ENCODE measurements around the gene COL2A1. TPM values are rescaled to one million over a fixed set of nuclear protein-coding genes. Genes with fewer than 3 reads are reported as not detected.

Gene COL2A1
- total RNA-seq, 3 donors from 2014 or later = 1.6 to 3.2 TPM; not detected in 1

DNA sequence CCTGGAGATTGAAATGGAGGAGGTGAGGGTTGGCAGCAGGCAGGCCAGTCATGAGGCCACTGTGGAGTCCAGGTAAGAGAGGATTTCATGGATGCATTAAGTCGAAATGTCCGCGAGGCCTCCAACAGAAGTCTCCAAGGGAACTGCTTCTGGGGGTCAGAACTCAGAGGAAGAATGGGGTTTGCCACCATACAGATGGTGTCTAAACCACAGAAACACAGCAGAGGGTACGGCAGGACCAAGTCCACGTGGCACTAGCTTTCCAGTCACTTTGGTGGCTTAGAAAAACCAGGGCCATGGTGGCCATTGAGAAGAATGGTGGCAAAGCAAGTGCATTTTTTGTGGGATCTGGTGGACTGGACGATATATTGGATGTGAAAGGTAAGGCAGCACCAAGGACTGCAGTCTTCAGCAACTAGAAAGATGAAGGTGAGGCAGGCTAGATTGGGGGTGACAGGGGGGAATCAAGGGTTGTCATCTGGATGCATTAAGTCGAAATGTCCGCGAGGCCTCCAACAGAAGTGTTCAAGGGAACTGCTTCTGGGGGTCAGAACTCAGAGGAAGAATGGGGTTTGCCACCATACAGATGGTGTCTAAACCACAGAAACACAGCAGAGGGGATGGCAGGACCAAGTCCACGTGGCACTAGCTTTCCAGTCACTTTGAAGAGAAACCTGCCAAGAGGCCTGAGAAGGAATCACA is 63.4 kb downstream of the COL2A1 start:
- H3K4me1 ChIP-seq = peaks cover 0 to 4% of the 10 kb centered on the region in 2 donors
- no peak overlapping the region for H3K27ac ChIP-seq
- no peak overlapping the region for H3K4me3 ChIP-seq
- no peaks in the 10 kb centered on the region for H3K9me3 ChIP-seq
- DNase-seq (ENCODE audit: low spot score in 2 of 2) = no peak
- TF ChIP-seq POLR2A (IDR thresholded peaks at IDR 0.05) (no peak), POLR2AphosphoS5 (IDR thresholded peaks at IDR 0.05) (no peak)
- TF ChIP-seq, protein P1, sequence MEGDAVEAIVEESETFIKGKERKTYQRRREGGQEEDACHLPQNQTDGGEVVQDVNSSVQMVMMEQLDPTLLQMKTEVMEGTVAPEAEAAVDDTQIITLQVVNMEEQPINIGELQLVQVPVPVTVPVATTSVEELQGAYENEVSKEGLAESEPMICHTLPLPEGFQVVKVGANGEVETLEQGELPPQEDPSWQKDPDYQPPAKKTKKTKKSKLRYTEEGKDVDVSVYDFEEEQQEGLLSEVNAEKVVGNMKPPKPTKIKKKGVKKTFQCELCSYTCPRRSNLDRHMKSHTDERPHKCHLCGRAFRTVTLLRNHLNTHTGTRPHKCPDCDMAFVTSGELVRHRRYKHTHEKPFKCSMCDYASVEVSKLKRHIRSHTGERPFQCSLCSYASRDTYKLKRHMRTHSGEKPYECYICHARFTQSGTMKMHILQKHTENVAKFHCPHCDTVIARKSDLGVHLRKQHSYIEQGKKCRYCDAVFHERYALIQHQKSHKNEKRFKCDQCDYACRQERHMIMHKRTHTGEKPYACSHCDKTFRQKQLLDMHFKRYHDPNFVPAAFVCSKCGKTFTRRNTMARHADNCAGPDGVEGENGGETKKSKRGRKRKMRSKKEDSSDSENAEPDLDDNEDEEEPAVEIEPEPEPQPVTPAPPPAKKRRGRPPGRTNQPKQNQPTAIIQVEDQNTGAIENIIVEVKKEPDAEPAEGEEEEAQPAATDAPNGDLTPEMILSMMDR (IDR thresholded peaks at IDR 0.05) = no peak
- intact Hi-C loops (cut with DNase I; ENCODE audit: low total_unique reads) = loop anchor here (1.0 kb wide), 1 partner anchor 23 kb away; no protein-coding TSS in a partner anchor
- no peaks in the 10 kb centered on the region for H3K36me3 ChIP-seq
- no peaks in the 10 kb centered on the region for H3K27me3 ChIP-seq

DNA sequence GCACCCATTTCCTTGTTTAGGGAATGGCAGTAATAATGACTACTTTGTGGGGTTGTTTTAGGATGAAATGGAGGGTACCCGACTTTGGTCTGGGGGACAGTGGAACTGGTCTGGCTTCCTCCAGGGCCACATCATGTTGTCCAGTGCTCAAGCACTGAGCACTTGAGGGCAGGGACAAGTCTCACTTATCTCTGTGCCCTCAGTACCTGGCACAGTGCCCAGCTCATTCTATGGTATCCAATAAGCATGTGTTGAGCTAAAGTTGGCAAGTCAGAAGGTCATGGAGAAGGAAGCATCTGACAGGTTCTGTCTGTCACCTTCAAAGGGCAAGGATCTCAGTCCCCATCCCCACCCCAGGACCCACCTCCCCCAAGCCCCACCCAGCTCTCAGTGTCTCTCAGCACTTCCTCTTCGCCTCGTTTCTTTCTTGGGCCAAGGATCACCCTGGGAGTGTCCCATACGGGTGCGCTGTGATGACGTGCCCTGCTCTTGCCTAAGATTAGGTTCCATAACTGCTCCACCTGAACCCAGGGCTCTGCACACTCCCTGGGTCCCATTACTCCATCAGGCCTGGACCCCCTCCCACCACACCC is 65.2 kb downstream of the COL2A1 start:
- Histone ChIP-seq H3K4me3 (no peak overlapping the region), H3K27me3 (no peaks in the 10 kb centered on the region), H3K4me1 (no peaks in the 10 kb centered on the region), H3K36me3 (no peaks in the 10 kb centered on the region), H3K27ac (no peak overlapping the region), H3K9me3 (no peaks in the 10 kb centered on the region)
- no peak for TF ChIP-seq POLR2A (IDR thresholded peaks at IDR 0.05)
- TF ChIP-seq, protein P1 (IDR thresholded peaks at IDR 0.05) = no peak
- TF ChIP-seq POLR2AphosphoS5 (IDR thresholded peaks at IDR 0.05) = no peak
- DNase-seq (ENCODE audit: low spot score in 2 of 2) = no peak
- intact Hi-C loops (cut with DNase I; ENCODE audit: low total_unique reads) = no loop called here

DNA sequence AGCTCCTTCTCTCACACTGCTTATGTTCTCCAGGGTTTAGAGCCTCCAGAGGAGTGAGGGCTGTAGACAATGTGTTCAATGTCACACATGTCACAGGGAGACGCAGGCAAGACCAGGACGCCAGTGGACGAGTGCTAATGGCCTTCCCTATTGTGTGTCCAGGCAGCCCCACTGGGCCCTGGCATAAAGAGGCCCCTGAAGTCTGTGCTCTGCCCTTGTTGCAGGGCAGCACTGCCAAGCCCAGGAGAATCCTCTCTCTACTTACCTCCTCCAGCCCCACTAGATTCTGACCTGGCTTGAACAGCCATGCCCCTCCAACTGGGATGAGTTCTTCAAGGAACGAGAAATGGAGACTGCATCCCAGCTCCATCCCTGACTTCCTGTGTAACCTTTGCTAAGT is 65.7 kb downstream of the COL2A1 start:
- no peak for DNase-seq (ENCODE audit: low spot score in 2 of 2)
- TF ChIP-seq POLR2A (IDR thresholded peaks at IDR 0.05) (no peak), POLR2AphosphoS5 (IDR thresholded peaks at IDR 0.05) (no peak)
- TF ChIP-seq, protein P1 (IDR thresholded peaks at IDR 0.05) = no peak
- no peaks in the 10 kb centered on the region for H3K4me1 ChIP-seq
- intact Hi-C loops (cut with DNase I; ENCODE audit: low total_unique reads) = no loop called here
- no peaks in the 10 kb centered on the region for H3K27me3 ChIP-seq
- no peak overlapping the region for H3K27ac ChIP-seq
- H3K9me3 ChIP-seq = no peaks in the 10 kb centered on the region
- H3K36me3 ChIP-seq = no peaks in the 10 kb centered on the region
- H3K4me3 ChIP-seq = no peak overlapping the region

DNA sequence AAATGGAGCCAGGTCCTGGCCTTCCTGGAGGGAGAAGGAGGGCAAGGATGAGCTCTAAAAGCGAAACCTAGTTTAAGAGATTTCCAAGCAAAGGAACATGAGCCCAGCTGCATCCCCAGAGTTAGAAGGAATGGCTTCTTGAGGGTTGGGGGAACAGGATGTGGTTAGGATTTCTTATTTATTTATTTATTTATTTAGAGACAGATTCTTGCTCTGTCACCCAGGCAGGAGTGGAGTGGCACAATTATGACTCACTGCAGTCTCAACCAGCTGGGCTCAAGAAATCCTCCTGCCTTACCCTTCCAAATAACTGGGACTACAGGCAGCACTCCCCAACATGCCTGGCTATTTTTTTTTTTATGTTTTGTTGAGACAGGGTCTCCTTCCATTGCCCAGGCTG is 66.2 kb downstream of the COL2A1 start:
- Histone ChIP-seq H3K36me3 (no peaks in the 10 kb centered on the region), H3K4me1 (no peaks in the 10 kb centered on the region), H3K27ac (no peak overlapping the region), H3K4me3 (no peak overlapping the region), H3K9me3 (no peaks in the 10 kb centered on the region), H3K27me3 (no peaks in the 10 kb centered on the region)
- intact Hi-C loops (cut with DNase I; ENCODE audit: low total_unique reads) = no loop called here
- no peak for TF ChIP-seq POLR2AphosphoS5 (IDR thresholded peaks at IDR 0.05)
- no peak for TF ChIP-seq POLR2A (IDR thresholded peaks at IDR 0.05)
- TF ChIP-seq, protein P1 (IDR thresholded peaks at IDR 0.05) = no peak
- no peak for DNase-seq (ENCODE audit: low spot score in 2 of 2)

DNA sequence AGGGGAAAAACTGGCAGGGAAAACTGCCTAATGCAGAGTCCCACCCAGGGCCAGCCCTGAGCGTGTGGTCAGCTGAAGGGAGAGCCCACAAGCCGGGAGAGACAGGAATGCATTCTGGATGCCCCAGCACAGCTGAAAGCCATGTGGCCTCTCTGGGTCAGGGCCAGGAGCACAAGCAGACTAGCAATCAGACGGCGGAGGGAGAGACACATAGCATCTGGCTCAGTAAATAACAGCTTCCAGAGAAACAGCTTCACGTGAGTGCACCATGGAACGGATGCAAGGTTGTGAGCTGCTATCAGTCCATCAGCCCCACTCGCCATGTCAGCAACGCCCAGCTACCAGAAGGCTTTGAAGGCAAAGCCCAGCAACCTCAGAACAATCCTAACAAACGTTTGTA is 69.1 kb downstream of the COL2A1 start:
- no peaks in the 10 kb centered on the region for H3K36me3 ChIP-seq
- no peak for DNase-seq (ENCODE audit: low spot score in 2 of 2)
- no peaks in the 10 kb centered on the region for H3K9me3 ChIP-seq
- H3K27me3 ChIP-seq = no peaks in the 10 kb centered on the region
- H3K4me3 ChIP-seq = no peak overlapping the region
- TF ChIP-seq, protein P1 (IDR thresholded peaks at IDR 0.05) = no peak
- no peak for TF ChIP-seq POLR2AphosphoS5 (IDR thresholded peaks at IDR 0.05)
- TF ChIP-seq POLR2A (IDR thresholded peaks at IDR 0.05) = no peak
- intact Hi-C loops (cut with DNase I; ENCODE audit: low total_unique reads) = no loop called here
- H3K4me1 ChIP-seq = no peaks in the 10 kb centered on the region
- no peak overlapping the region for H3K27ac ChIP-seq
